DND-41 (cell line): Measurements from ENCODE around the gene EHBP1.

ENCODE experiments used
- ATAC-seq: fragments of 200-7000 bp; cut with Tn5 transposase; 3 replicates; pipeline ENCODE4 v1.9.1; 2021; ENCODE audit warnings: low read depth; ENCODE audit not compliant: insufficient read depth
- DNase-seq: peaks from one replicate; pipeline ENCODE4 v3.0.0-alpha.2; 2020
- H2AFZ ChIP-seq: 2 replicates; pipeline ENCODE4 v1.6.0; 2012; ENCODE audit warnings: low read depth, low read length
- H3K27ac ChIP-seq: 2 replicates; pipeline ENCODE4 v1.5.1; 2012; ENCODE audit warnings: low read length, inconsistent platforms
- H3K27me3 ChIP-seq: fragments of 200-600 bp; sonication (generic); 2 replicates; pipeline ENCODE4 v1.6.0; 2012; ENCODE audit warnings: low read length, mild to moderate bottlenecking, inconsistent platforms; ENCODE audit not compliant: insufficient read depth, poor library complexity
- H3K36me3 ChIP-seq: 2 replicates; pipeline ENCODE4 v1.5.1; 2012; ENCODE audit warnings: low read length, inconsistent platforms; ENCODE audit not compliant: insufficient read depth
- H3K4me1 ChIP-seq: 2 replicates; pipeline ENCODE4 v1.5.1; 2012; ENCODE audit warnings: mild to moderate bottlenecking, low read length; ENCODE audit not compliant: insufficient read depth
- H3K4me2 ChIP-seq: 2 replicates; pipeline ENCODE4 v1.6.0; 2012; ENCODE audit warnings: mild to moderate bottlenecking, moderate library complexity, low read length, inconsistent platforms; ENCODE audit not compliant: insufficient read depth
- H3K4me3 ChIP-seq, 2 experiments: fragments of 200-600 bp in 1 of 2; shearing (Covaris generic) in 1 of 2; 2 replicates each; pipeline ENCODE4 v1.5.1; 2012 to 2016; ENCODE audit warnings: inconsistent platforms in 2 of 2, low read length in 2 of 2, mild to moderate bottlenecking in 2 of 2, low read depth in 1 of 2, moderate library complexity in 1 of 2
- H3K79me2 ChIP-seq: 2 replicates; pipeline ENCODE4 v1.6.0; 2012; ENCODE audit warnings: low read length, inconsistent platforms; ENCODE audit not compliant: insufficient read depth
- H3K9ac ChIP-seq: 2 replicates; pipeline ENCODE4 v1.6.0; 2012; ENCODE audit warnings: low read depth, mild to moderate bottlenecking, inconsistent platforms, low read length, moderate library complexity
- H3K9me3 ChIP-seq: 2 replicates; pipeline ENCODE4 v1.5.1; 2012; ENCODE audit warnings: low read length, moderate library complexity, mild to moderate bottlenecking, inconsistent platforms; ENCODE audit not compliant: insufficient read depth, severe bottlenecking
- H4K20me1 ChIP-seq: 2 replicates; pipeline ENCODE4 v1.6.0; 2012; ENCODE audit warnings: low read length; ENCODE audit not compliant: insufficient read depth
- EZH2 ChIP-seq: IDR thresholded peaks from 3 replicates; pipeline ENCODE4 v1.6.1; 2012; ENCODE audit warnings: borderline replicate concordance, low read depth, mild to moderate bottlenecking, moderate library complexity, low read length, inconsistent platforms; ENCODE audit not compliant: severe bottlenecking
- TF ChIP-seq, protein P1 (sequence below): IDR thresholded peaks from 2 replicates; pipeline ENCODE4 v1.5.1; 2012; ENCODE audit warnings: borderline replicate concordance, low read length, moderate library complexity, mild to moderate bottlenecking; ENCODE audit not compliant: poor library complexity, severe bottlenecking; ENCODE audit errors: extremely low read depth

Gene EHBP1

DNA sequence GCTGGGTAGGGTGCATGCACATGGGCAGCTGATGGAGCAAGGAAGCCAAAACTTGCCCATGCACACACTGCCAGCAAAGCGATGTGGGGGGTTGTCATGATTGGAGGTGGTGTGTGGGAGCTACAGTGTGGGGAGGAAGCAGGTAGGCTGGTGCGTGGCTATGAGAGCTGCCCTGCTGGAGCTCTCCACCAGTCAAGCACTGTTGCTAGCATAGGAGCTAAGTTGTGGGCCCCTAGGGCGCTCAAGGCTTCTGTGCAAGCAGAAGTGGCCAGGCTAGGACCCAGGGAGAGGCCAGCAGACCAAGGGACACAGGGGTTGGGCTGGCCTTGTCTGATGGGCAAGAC, 20.2 kb downstream of the EHBP1 start:
- Histone ChIP-seq H2AFZ (no peak overlapping the region), H3K79me2 (peaks cover 66% of the 10 kb centered on the region)

GRCh38 chr2:62727259-62727867, 21.9 kb downstream of the EHBP1 start:
- ATAC-seq, result no peak
- Histone ChIP-seq H3K79me2 (peaks cover 67% of the 10 kb centered on the region), H3K4me3 (no peak overlapping the region), H3K9me3 (peaks cover 17% of the 10 kb centered on the region), H3K9ac (no peak overlapping the region), H2AFZ (no peak overlapping the region), H3K36me3 (peaks cover 5% of the 10 kb centered on the region; the same call in 1 of the 2 replicates), H3K27me3 (no peaks in the 10 kb centered on the region), H3K4me1 (no peaks in the 10 kb centered on the region), H3K4me2 (no peak overlapping the region), H4K20me1 (peaks cover 12% of the 10 kb centered on the region; the same call in 1 of the 2 replicates), H3K27ac (no peak overlapping the region)
- DNase-seq, result no peak
- TF ChIP-seq, protein P1, sequence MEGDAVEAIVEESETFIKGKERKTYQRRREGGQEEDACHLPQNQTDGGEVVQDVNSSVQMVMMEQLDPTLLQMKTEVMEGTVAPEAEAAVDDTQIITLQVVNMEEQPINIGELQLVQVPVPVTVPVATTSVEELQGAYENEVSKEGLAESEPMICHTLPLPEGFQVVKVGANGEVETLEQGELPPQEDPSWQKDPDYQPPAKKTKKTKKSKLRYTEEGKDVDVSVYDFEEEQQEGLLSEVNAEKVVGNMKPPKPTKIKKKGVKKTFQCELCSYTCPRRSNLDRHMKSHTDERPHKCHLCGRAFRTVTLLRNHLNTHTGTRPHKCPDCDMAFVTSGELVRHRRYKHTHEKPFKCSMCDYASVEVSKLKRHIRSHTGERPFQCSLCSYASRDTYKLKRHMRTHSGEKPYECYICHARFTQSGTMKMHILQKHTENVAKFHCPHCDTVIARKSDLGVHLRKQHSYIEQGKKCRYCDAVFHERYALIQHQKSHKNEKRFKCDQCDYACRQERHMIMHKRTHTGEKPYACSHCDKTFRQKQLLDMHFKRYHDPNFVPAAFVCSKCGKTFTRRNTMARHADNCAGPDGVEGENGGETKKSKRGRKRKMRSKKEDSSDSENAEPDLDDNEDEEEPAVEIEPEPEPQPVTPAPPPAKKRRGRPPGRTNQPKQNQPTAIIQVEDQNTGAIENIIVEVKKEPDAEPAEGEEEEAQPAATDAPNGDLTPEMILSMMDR, result no peak
- no peak for TF ChIP-seq EZH2

More for the DNA sequence above, 20.2 kb downstream of the EHBP1 start:
- no peak overlapping the region for H3K4me3 ChIP-seq
- TF ChIP-seq, protein P1, result no peak
- no peak for TF ChIP-seq EZH2
- H3K4me2 ChIP-seq, result no peak overlapping the region
- ATAC-seq, result peak; percentile 29; the same call in 1 of the 3 replicates
- no peaks in the 10 kb centered on the region for H3K4me1 ChIP-seq
- H3K9ac ChIP-seq, result no peak overlapping the region
- no peaks in the 10 kb centered on the region for H3K27me3 ChIP-seq
- no peak for DNase-seq
- H3K27ac ChIP-seq, result no peak overlapping the region; the same call in 1 of the 2 replicates
- H3K9me3 ChIP-seq, result peaks cover 9% of the 10 kb centered on the region
- peaks cover 12% of the 10 kb centered on the region; the same call in 1 of the 2 replicates for H4K20me1 ChIP-seq
- H3K36me3 ChIP-seq, result peaks cover 5% of the 10 kb centered on the region; the same call in 1 of the 2 replicates

- Histone ChIP-seq H4K20me1 (peaks cover 12% of the 10 kb centered on the region; the same call in 1 of the 2 replicates), H3K27ac (no peak overlapping the region), H3K4me1 (no peaks in the 10 kb centered on the region), H3K9me3 (peaks cover 11% of the 10 kb centered on the region), H3K9ac (no peak overlapping the region), H2AFZ (no peak overlapping the region), H3K79me2 (peaks cover 67% of the 10 kb centered on the region), H3K36me3 (peaks cover under 1% of the 10 kb centered on the region; the same call in 1 of the 2 replicates), H3K4me2 (no peak overlapping the region), H3K27me3 (no peaks in the 10 kb centered on the region), H3K4me3 (no peak overlapping the region)
- DNase-seq (no peak), ATAC-seq (no peak)
- TF ChIP-seq, protein P1, result no peak
- no peak for TF ChIP-seq EZH2
Measured at GRCh38 chr2:62727876-62728566, 22.5 kb downstream of the EHBP1 start.
